GM23248 (cell line): ENCODE data around the gene EPHB6.

Experiments
- EZH2 ChIP-seq: fragments of 200-600 bp; sonication (generic); IDR thresholded peaks from 2 replicates; pipeline ENCODE4 v1.6.1; 2018; ENCODE audit warnings: antibody characterized with exemption, mild to moderate bottlenecking; ENCODE audit not compliant: insufficient read depth, poor library complexity, severe bottlenecking
- EZH2phosphoT487 ChIP-seq: fragments of 200-600 bp; sonication (generic); IDR thresholded peaks from 2 replicates; pipeline ENCODE4 v1.6.1; 2018; ENCODE audit warnings: antibody characterized with exemption, moderate library complexity, mild to moderate bottlenecking, low read depth; ENCODE audit not compliant: insufficient read depth

- TF ChIP-seq EZH2phosphoT487 (no peak), EZH2 (no peak)
These were observed 15.8 kb downstream of the EPHB6 start for GRCh38 chr7:142870566-142871259.
